GM12892 (cell line): Measurements from ENCODE around the gene INPP5A.

Experiments used
- POLR2A ChIP-seq: IDR thresholded peaks from 2 replicates; pipeline ENCODE4 v1.6.1; 2011; ENCODE audit warnings: low read depth, low read length, control low read depth
- POLR2AphosphoS5 ChIP-seq: IDR thresholded peaks from 2 replicates; pipeline ENCODE4 v1.6.1; 2011; ENCODE audit warnings: low read depth, low read length, control low read depth
- TAF1 ChIP-seq: IDR thresholded peaks from 2 replicates; pipeline ENCODE4 v1.6.1; 2011; ENCODE audit warnings: low read depth, mild to moderate bottlenecking, control low read depth, low read length, borderline replicate concordance

- TF ChIP-seq POLR2A = no peak
- no peak for TF ChIP-seq TAF1
- no peak for TF ChIP-seq POLR2AphosphoS5
Measured at GRCh38 chr10:132685921-132686680, 148.5 kb downstream of the INPP5A start.
